ENCODE measurements around the gene CLEC3A.

CLEC3A gene

GRCh38 chr16:78024159-78024558 lies 1.8 kb downstream of the CLEC3A start:
- TF ChIP-seq CTCF (IDR thresholded peaks at IDR 0.05; ENCODE audit: borderline replicate concordance, control extremely low read depth, extremely low read depth, insufficient read depth, missing control alignments), result no peak
- DNase-seq (ENCODE audit: low spot score), result no peak
- in situ Hi-C loops (cut with MboI; ENCODE audit: low sequenced_read_pairs, unreplicated experiment), result no loop called here

- TF ChIP-seq CTCF (IDR thresholded peaks at IDR 0.05; ENCODE audit: borderline replicate concordance, control extremely low read depth, extremely low read depth, insufficient read depth, missing control alignments), result no peak
- no peak for DNase-seq (ENCODE audit: low spot score)
- in situ Hi-C loops (cut with MboI; ENCODE audit: low sequenced_read_pairs, unreplicated experiment), result no loop called here
Measured at GRCh38 chr16:78025631-78026030, 3.3 kb downstream of the CLEC3A start.

- TF ChIP-seq CTCF (IDR thresholded peaks at IDR 0.05; ENCODE audit: borderline replicate concordance, control extremely low read depth, extremely low read depth, insufficient read depth, missing control alignments), result no peak
- in situ Hi-C loops (cut with MboI; ENCODE audit: low sequenced_read_pairs, unreplicated experiment), result no loop called here
Measured at GRCh38 chr16:78028018-78028417, 5.7 kb downstream of the CLEC3A start.

GRCh38 chr16:78034530-78034929 lies 12.2 kb downstream of the CLEC3A start:
- in situ Hi-C loops (cut with MboI; ENCODE audit: low sequenced_read_pairs, unreplicated experiment), result no loop called here
- no peak for TF ChIP-seq CTCF (IDR thresholded peaks at IDR 0.05; ENCODE audit: borderline replicate concordance, control extremely low read depth, extremely low read depth, insufficient read depth, missing control alignments)
- no peak for DNase-seq (ENCODE audit: low spot score)

More at GRCh38 chr16:78028018-78028417, 5.7 kb downstream of the CLEC3A start:
- no peak for DNase-seq (ENCODE audit: low spot score)

- in situ Hi-C loops (cut with MboI; ENCODE audit: low sequenced_read_pairs, unreplicated experiment), result no loop called here
- no peak for TF ChIP-seq CTCF (IDR thresholded peaks at IDR 0.05; ENCODE audit: borderline replicate concordance, control extremely low read depth, extremely low read depth, insufficient read depth, missing control alignments)
- DNase-seq (ENCODE audit: low spot score), result no peak
Measured at GRCh38 chr16:78035012-78035411, 12.7 kb downstream of the CLEC3A start.

GRCh38 chr16:78040396-78040795 lies 18.0 kb downstream of the CLEC3A start:
- no peak for DNase-seq (ENCODE audit: low spot score)
- in situ Hi-C loops (cut with MboI; ENCODE audit: low sequenced_read_pairs, unreplicated experiment), result no loop called here
- no peak for TF ChIP-seq CTCF (IDR thresholded peaks at IDR 0.05; ENCODE audit: borderline replicate concordance, control extremely low read depth, extremely low read depth, insufficient read depth, missing control alignments)
